NCI-H187 (cell line): Measurements from ENCODE around the gene ANKRD1.
"Not testable (repeated sequence)": the region's sequence is repeated elsewhere in the genome, so short reads cannot be mapped to it uniquely, and the experiment has no call there.

Experiments used
- DNase-seq, 2 experiments: peaks; one replicate each; lab custom pipeline; 2025; lab: John Stamatoyannopoulos, UW

ANKRD1 gene

DNA sequence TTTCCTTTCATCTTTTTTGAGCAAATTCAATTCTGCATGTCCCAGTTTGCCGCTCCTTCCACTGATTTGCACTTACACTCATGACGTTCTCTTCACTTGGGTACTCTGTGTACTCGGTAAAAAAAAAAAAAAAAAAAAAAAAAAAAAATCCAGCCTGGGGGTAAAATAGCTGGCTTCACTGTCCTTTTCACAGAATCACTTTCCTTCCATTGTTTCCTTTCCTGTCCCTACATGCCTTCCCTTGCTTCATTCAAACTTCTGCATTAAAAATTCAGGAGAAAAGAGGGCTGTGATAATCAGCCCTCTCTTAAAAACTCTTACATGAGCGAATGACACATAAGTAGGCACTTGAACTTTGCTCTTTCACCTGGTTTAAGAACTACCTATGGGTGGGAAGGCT lies 8.7 kb downstream of the ANKRD1 start:
- DNase-seq = no peak

DNA sequence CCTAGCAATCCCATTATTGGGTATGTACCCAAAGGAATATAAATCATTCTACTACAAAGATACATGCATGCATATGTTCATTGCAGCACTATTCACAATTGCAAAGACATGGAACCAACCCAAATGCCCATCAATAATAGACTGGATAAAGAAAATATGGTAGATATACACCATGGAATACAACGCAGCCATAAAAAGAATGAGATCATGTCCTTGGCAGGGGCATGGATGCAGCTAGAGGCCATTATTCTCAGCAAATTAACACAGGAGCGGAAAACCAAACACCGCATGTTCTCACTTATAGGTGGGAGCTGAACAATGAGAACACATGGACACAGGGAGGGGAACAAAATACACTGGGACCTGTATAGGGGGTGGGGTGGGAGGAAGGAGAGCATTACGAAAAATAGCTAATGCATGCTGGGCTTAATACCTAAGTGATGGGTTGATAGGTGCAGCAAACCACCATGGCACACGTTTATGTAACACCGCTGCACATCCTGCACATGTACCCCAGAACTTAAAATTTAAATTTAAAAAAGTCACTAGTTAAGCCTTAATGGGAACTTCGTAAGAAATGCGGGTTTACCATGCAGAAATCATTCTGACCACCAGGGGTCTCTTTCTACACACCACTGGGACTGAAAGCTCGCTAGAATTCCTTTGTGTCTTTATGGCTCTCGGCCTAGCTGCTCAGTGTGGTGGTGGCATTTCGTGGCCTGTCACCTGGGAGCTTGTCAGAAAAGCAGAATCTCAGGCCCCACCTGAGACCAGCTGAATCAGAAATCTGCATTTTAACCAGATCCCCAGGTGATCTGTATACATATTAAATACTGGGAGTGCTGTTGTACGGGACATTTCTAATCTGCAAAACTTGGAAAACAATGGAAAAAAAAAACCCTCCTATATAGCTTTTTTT lies 9.5 kb downstream of the ANKRD1 start:
- peak in 1 of 2 experiments; percentile 3 for DNase-seq

DNA sequence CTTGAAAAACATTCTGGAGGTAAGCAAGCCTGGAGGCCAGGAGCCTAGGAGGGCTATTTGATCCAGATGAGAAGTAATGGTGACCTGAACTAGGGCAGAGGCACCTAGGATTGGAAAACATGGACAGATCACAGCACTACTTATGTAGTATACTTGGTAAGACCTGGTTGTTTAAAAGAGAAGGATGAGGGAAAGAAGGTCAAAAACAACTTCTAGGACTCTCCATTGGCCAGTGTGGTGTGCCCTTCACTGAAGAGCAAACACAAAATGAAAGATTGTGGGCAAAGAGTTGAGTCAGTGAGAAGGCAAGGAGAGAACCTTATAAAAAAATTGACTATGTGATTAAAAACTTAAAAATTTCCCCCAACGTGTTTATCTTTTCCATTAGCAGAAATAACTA lies 14.3 kb downstream of the ANKRD1 start:
- DNase-seq = no peak

DNA sequence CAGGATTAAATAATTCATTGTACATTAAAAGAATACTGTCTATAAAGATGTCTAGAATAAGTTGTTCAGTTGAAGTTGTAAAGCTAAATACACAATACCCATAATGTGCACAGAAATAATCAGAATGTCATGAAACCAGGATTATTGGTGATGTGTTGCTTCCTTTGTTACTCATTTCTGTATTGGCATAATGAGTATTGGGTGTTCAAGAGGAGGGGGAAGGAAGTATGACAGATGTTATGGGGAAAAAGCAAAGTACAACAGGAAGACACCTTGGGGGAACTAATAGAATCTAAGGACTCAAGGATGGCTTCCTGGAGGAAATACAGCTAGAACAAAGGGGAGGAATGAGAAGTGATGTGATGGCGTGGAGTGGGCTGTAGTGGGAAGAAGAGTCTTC lies 15.0 kb downstream of the ANKRD1 start:
- no peak for DNase-seq

DNA sequence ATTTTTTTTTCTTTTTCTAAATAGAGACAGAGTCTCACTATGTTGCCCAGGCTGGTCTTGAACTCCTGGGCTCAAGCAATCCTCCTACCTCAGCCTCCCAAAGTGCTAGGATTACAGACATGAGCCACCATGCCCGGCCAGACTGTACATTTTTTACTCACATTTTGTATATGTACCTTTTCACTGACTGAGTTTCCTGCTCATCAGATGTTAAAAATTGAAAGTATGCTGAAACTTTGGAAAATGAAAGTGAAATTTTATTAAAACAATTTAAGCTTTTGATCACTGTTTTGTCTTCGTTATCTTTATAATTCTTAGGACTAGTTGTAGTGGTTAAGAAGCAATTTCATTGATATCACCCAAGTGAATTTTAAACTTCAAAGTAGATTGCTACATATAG lies 24.0 kb downstream of the ANKRD1 start:
- not testable (repeated sequence) for DNase-seq

DNA sequence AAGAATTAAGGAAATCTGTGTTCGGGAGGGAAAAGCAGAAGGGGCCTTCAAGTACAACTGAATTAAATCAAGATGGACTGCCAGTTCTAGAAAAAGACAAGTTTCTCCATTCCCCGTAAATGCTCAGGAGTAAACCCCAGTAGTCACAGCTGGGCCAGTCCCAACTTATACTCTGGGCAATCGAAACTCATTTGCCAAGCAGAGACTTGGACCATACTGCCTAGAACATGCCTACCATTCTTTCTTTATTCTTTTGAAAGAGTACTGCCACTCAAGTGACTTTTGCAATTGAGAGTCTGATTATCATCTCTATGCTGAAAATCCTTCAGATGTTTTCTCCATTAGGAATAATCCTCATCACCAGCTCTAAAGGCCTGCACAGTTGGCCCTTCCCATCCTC lies 27.7 kb downstream of the ANKRD1 start:
- DNase-seq = no peak

DNA sequence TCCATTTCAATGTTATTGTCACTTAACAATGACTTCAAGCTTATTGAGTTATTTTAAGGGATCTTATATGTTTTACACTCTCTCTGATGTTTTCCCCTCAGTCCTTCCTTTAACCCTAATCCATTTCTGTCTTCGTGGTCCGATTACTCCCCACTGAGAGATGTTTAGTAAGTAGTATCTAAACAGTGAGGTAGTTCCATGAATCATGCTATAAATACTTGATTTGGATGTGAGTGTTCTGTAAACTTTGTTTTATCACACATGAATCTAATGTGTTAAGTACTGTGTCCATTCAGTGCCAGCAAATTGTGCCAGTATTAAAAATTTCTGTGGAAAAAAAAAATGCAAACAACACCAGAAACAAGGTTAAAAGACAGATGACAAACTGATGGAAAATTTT lies 30.5 kb downstream of the ANKRD1 start:
- no peak for DNase-seq

DNA sequence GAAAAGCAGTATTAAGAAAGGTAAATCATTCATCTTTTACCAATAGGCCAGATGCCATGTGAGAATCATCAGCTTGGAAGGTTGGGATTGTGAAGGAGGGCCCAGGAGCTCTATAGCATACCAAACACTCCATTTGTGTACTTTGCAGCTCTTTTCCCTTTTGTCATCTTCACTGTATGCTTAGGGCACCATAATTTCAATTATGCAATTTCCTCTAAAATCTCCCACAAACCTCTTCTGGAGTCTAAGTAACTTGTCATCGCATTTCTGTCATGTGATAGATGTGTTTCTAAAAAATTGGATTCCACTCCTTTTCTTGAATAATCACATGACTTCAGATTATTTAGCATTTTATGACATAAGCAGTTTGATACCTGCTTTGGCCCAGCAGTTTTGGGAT lies 31.3 kb downstream of the ANKRD1 start:
- DNase-seq = no peak

DNA sequence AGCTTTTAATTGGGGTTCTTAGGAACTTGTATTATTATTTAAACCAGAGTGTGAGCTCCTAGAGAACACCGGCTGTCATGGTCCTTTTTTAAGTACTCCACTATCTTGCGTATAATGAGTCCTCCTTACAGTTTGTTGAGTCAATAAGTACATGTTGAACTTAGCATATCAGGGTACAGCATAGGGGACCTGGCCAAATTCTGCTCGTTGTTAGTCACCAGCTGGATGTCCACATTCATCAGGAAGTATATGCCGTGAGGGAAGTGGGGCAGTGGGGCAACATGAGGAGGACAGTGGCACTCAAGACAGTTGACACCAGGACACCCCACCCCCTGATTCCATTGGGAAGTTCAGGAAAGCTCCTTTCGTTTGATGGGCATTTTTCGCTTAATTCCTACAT lies 32.5 kb downstream of the ANKRD1 start:
- DNase-seq = no peak

DNA sequence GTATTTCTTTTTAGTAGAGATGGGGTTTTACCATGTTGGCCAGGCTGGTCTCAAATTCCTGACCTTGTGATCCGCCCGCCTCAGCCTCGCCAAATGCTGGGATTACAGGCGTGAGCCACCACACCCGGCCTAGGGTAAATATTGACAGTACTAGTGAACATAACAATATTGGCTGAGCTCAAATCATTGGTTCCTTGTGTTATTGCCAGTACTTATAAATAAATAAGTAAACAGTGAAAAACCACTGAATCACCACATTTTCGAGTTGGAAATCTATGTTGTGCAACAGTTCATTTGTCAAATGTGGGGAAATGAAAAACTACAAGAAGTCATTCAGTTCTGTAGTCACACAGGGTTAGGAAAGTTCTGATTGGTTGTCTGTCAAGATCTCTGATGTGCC lies 33.3 kb downstream of the ANKRD1 start:
- no peak for DNase-seq

DNA sequence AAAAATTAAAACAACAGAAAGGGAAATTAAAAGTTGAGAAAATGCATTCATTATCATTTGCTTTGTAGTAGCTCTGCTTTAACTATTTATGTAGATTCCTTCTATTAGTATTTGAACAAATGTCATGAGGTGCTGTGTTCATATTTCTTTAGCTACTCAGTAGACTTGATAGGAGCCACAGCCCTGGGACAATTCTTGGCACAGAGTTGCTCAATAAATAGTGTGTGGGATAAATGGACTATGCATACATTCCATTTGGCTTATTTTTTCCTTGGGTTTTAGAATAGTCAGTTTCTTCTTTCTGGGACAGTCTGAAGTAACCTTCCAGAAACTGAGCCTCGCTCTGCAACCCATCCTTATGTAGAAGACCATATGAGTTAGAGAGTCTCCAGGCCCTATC lies 35.7 kb downstream of the ANKRD1 start:
- DNase-seq = no peak

DNA sequence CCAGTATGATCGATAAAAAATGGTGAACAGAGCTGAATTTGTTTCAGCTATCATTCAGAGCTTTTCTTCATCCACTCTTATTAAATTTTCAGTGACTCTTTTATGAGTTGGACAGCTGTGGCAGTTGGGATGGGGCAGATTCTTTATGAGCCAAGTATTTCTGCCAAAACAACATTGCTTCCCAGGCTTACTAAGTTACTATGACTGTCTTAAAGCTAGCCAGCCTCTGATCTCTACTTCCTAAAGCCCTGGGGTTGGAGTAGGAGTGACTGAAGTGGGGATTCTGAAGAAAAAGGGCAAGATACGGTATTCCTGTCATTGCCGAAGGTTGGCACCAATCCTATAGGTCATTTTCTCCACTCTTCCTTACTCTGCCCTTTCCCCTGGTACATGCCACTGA lies 36.5 kb downstream of the ANKRD1 start:
- no peak for DNase-seq

DNA sequence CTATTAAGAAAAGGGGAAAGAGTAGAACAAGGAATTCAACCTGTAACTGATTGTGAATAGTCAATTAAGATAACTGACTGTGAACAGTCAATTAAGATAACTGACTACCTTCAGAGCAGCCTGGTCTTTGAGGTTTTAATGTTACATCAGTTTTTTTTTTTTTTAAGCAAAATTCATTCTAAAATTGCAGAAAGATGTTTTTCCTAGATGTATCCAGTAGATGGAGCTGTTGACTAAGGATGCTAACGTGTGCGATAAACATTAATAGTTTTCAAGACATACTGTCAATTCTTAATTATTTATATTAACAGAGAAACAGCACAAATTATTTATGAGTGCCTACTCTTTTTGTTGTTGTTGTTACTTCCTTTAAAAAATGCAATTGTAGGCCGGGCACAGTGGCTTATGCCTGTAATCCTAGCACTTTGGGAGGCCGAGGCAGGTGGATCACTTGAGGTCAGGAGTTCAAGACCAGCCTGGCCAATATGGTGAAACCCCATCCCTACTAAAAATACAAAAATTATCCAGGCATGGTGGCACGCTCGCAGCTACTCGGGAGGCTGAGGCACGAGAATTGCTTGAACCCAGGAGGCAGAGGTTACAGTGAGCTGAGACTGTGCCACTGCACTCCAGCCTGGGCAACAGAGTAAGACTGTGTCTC lies 40.7 kb downstream of the ANKRD1 start:
- DNase-seq = not testable (repeated sequence)

DNA sequence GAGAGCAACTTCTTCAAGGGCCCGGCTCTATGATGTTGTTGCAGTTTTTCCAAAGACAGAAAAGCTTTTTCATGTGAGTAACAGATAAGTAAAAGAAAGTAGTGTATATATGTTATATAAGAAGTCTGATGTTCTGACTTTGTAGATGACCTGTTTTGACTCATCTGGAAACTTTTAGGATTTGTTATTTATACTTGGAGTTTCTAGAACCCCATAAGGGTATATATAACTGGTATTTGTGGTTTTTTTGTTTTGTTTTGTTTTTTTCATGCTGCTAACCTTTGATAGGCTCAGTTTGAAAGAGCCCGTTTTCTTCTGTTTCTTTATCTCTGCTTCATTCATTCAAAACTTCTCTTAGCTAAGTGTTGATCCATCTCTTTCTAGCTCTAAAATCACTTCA lies 41.8 kb downstream of the ANKRD1 start:
- DNase-seq = no peak

DNA sequence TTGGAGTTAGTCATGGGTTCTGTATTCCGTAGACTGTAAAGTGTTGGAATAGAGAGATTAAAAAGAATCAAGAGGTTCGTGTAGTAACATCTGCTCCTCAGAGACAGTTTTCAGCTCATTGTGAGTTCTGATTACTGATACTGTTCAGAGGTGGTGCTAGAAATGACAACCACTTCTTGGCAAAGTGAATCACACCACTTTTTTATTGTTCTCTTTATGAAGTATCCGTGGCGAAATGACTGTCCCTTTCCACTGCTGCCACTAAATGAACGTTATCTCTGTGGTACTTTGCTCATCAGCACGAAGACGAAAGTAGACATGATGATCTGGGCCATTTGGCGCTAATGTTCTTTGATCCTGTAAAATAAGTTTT lies 48.3 kb downstream of the ANKRD1 start:
- no peak for DNase-seq

DNA sequence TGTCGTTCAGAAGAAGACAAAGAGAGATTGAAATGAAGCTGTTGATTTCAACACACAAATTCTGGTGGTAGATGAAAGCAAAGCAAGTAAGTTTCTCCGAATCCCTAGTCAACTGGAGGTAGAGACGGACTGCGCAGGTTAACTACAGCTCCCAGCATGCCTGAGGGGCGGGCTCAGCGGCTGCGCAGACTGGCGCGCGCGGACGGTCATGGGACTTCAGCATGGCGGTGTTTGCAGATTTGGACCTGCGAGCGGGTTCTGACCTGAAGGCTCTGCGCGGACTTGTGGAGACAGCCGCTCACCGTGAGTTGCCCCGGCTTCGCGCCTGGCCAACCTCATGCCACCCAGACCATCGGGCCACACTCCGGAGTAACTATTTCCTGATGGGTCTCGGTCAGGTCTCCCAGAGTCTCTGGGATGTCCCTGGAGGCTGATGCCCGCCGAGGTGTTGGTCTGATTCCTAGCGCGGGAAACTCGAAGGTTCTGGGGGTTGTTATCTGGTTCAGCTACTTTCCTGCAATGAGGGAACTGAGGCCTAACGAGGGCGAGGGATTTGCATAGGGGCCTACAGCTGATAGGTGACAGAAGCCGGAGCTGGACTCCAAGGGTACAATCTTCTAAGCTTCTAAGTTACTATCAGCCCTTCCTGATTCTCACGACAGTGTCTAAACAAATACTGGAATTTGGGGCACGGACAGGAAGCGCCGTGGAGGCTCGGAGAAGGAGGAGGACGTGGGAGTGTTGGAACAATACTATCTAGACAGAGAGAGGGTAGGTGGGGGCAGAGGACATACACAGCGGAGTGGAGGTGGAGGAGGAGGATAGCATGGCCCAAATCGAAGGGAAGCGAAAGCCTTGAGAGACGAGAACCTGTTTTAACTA lies 48.9 kb downstream of the ANKRD1 start, which contains the start of gene RPP30:
TSS of gene RPP30 (plus strand) at position 209 of the 882 bp plus-strand sequence. CDS start at position 222, 13 bp downstream.
- peak; percentile 12 to 24 for DNase-seq

DNA sequence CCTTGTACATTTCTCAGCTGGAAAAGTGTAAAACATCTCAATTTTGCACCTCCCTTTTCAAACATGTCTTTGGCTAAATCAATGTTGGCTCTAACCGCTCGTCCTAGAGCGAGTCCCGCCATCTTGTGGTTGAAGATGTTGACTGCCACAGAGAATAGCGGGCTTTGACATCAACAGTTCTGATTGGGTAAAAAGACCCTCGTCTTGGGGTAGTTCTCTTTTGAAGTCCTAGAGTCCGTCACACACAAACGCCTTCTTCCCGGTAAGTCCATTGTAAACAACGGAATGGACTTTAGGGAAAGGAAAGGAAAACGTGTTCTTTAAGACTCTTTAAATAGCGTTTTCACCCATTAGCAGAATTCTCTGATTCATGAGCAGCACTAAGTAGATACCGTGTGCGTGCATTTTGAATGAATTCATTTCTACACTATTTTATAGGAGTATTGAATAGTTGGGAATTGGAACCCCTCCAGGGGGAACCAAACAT lies 49.6 kb downstream of the ANKRD1 start:
- DNase-seq = peak in 1 of 2 experiments; percentile 15

DNA sequence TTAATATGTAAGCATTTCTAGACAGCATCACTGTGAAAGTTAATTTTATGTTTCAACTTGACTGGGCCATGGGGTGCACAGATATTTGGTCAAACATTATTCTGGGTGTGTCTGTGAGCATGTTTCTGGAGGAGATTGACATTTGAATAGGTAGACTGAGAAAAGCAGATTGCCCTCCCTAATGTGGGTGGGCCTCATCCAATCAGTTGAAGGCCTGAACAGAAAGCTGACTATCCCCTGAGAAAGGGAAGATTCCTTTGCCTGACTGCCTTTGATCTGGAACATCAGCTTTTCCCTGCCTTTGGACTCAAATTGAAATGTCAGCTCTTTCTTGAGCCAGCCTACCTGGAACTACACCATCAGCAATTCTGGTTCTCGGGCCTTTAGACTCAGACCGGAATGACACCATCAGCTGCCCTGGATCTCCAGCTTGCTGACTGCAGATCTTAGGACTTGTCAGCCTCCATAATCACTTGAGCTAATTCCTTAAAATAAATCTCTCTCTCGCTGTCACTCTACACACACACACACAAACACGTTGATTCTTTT lies 54.8 kb downstream of the ANKRD1 start:
- DNase-seq = no peak

DNA sequence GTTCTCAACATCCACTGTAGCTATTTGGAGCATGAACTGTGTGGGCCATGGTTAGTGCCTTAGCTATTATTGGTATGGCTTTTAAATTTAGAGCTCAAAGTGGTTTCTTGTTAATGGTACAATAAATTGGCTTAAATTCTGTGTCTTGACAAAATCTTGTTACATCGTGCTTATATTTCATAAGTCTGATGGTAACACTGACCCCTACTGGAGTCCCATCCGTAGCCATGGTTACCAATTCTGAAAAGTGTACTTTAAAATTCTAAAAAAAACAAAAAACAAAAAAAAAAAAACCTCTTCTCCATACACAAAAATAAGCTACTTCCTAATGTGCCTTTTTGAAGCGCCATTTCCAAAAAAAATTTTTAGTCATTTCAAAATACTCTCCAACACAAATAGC lies 55.5 kb downstream of the ANKRD1 start:
- DNase-seq = no peak

DNA sequence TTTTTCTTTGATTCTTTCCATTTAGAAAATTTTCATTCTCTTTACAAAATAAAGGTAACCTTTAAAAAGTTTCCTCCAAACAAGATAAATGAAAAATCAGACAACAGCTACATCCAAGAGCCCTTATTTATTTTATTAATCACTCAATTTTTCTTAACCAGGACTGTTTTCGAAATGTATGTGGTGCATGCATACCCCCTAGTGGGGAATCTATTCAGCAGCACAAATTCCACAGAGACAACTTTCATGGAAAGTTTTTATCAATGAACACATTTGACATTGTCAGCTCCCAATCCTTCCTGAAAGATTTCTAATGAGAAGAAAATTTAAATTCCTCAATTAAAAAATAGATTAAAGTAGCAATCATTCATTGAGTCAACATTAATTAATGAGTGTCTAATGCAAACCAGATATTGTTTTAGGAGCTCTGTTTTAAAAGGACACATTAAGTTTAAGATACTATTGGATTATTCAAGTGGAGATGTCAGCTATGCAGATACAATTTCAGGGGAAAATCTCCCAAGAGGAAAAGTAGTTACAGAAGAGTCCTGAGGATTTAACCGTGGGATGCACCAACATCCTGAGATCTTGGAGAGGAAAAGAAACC lies 57.9 kb downstream of the ANKRD1 start:
- DNase-seq = no peak
